ENCODE data around the gene CYP2C9. TPM values are rescaled to one million over a fixed set of nuclear protein-coding genes. Genes with fewer than 3 reads are reported as not detected.
A peak's percentile ranks its signal among the peaks of the same experiment; 100 is the strongest.
"Not testable (repeated sequence)": the region's sequence is repeated elsewhere in the genome, so short reads cannot be mapped to it uniquely, and the experiment has no call there.

CYP2C9 gene
- total and polyA plus RNA-seq, 2 of the 13 experiments (the other 11 are each of a cell fraction or from before 2014, with no cell fraction given): not detected

DNA sequence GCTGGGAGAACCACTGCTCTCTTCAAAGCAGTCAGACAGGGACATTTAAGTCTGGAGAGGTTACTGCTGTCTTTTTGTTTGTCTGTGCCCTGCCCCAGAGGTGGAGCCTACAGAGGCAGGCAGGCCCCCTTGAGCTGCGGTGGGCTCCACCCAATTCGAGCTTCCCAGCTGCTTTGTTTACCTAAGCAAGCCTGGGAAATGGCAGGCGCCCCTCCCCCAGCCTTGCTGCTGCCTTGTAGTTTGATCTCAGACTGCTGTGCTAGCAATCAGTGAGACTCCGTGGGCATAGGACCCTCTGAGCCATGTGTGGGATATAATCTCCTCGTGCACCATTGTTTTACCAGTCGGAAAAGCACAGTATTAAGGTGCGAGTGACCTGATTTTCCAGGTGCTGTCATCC lies 40.0 kb upstream of the CYP2C9 start:
- H3K36me3 ChIP-seq (replicated peaks in 1 of 2; ENCODE audit: control insufficient read depth in 1 of 2, insufficient read depth in 2 of 2, low read length in 2 of 2); H2AFZ ChIP-seq (ENCODE audit: low read length); intact Hi-C loops (cut with micrococcal nuclease; ENCODE audit: unreplicated experiment); H3K9me3 ChIP-seq (ENCODE audit: low read length); H3K27me3 ChIP-seq (ENCODE audit: control insufficient read depth in 1 of 2, insufficient read depth in 2 of 2, low read length in 2 of 2); FAIRE-seq; H4K20me1 ChIP-seq (ENCODE audit: insufficient read depth, low read length); H3K27ac ChIP-seq (ENCODE audit: extremely low read length, insufficient read depth, low read length); H3K9ac ChIP-seq (ENCODE audit: insufficient read depth, low read depth, low read length); BruUV-seq (replicated peaks); H3K79me2 ChIP-seq (ENCODE audit: insufficient read depth, low read length); in situ Hi-C loops (cut with HindIII; ENCODE audit: extremely low pct_ligation_motif_present, low pct_unique_long_range_greater_than_20kb); CTCF ChIA-PET (ENCODE audit: low intra/inter-chr PET ratio, low total read pairs); POLR2A ChIA-PET; ATAC-seq; H3K4me3 ChIP-seq (replicated peaks in 1 of 3; ENCODE audit: insufficient read depth in 1 of 3, low read depth in 2 of 3, low read length in 3 of 3); TF ChIP-seq SOX13, FOXA1 (IDR thresholded peaks at IDR 0.05): not testable (repeated sequence)
- WGBS (ENCODE audit: low lambda C conversion rate): 15% methylated on average over 5 of the region's 7 CpGs
- DNase-seq (ENCODE audit: low spot score): peak; percentile 3
- peak overlapping the region; percentile 53 for H3K4me2 ChIP-seq (ENCODE audit: low read depth, low read length)
- peaks cover 20% of the 10 kb centered on the region for H3K4me1 ChIP-seq (ENCODE audit: insufficient read depth, low read length)
- TF ChIP-seq HNF4A (CRISPR knock-in tag; IDR thresholded peaks at IDR 0.05) (peak; percentile 24; the same call in 1 of the 2 replicates), SP5 (CRISPR knock-in tag; IDR thresholded peaks at IDR 0.05; ENCODE audit: borderline replicate concordance, low read depth) (peak; percentile 59), SOX13 (CRISPR knock-in tag; conservative IDR thresholded peaks at IDR 0.05 in 1 of 2, IDR thresholded peaks at IDR 0.05 in 1 of 2) (peak in 1 of 2 experiments; percentile 34; a peak in 1 of 4 replicates), ZNF558 (CRISPR knock-in tag; IDR thresholded peaks at IDR 0.05; ENCODE audit: borderline replicate concordance) (0 out of 2 replicates have a peak, but pooled peaks have one; percentile 42), ZBTB7B (CRISPR knock-in tag; IDR thresholded peaks at IDR 0.05) (0 out of 2 replicates have a peak, but pooled peaks have one; percentile 38), SALL1 (CRISPR knock-in tag; IDR thresholded peaks at IDR 0.05) (peak; percentile 67), GATAD2A (CRISPR knock-in tag; IDR thresholded peaks at IDR 0.05) (0 out of 2 replicates have a peak, but pooled peaks have one; percentile 25), FOXK1 (CRISPR knock-in tag; IDR thresholded peaks at IDR 0.05; ENCODE audit: borderline replicate concordance, low read depth) (0 out of 2 replicates have a peak, but pooled peaks have one; percentile 21), FOXA3 (CRISPR knock-in tag; IDR thresholded peaks at IDR 0.05) (peak; percentile 79), ZNF292 (CRISPR knock-in tag; IDR thresholded peaks at IDR 0.05; ENCODE audit: borderline replicate concordance, low read depth) (peak; percentile 85; the same call in 1 of the 2 replicates), FOXA1 (CRISPR knock-in tag; IDR thresholded peaks at IDR 0.05) (peak; percentile 86)
- TF ChIP-seq, protein P1, sequence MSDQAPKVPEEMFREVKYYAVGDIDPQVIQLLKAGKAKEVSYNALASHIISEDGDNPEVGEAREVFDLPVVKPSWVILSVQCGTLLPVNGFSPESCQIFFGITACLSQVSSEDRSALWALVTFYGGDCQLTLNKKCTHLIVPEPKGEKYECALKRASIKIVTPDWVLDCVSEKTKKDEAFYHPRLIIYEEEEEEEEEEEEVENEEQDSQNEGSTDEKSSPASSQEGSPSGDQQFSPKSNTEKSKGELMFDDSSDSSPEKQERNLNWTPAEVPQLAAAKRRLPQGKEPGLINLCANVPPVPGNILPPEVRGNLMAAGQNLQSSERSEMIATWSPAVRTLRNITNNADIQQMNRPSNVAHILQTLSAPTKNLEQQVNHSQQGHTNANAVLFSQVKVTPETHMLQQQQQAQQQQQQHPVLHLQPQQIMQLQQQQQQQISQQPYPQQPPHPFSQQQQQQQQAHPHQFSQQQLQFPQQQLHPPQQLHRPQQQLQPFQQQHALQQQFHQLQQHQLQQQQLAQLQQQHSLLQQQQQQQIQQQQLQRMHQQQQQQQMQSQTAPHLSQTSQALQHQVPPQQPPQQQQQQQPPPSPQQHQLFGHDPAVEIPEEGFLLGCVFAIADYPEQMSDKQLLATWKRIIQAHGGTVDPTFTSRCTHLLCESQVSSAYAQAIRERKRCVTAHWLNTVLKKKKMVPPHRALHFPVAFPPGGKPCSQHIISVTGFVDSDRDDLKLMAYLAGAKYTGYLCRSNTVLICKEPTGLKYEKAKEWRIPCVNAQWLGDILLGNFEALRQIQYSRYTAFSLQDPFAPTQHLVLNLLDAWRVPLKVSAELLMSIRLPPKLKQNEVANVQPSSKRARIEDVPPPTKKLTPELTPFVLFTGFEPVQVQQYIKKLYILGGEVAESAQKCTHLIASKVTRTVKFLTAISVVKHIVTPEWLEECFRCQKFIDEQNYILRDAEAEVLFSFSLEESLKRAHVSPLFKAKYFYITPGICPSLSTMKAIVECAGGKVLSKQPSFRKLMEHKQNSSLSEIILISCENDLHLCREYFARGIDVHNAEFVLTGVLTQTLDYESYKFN (CRISPR knock-in tag; conservative IDR thresholded peaks at IDR 0.05): peak; percentile 40; the same call in 1 of the 2 replicates
- TF ChIP-seq, protein P2, sequence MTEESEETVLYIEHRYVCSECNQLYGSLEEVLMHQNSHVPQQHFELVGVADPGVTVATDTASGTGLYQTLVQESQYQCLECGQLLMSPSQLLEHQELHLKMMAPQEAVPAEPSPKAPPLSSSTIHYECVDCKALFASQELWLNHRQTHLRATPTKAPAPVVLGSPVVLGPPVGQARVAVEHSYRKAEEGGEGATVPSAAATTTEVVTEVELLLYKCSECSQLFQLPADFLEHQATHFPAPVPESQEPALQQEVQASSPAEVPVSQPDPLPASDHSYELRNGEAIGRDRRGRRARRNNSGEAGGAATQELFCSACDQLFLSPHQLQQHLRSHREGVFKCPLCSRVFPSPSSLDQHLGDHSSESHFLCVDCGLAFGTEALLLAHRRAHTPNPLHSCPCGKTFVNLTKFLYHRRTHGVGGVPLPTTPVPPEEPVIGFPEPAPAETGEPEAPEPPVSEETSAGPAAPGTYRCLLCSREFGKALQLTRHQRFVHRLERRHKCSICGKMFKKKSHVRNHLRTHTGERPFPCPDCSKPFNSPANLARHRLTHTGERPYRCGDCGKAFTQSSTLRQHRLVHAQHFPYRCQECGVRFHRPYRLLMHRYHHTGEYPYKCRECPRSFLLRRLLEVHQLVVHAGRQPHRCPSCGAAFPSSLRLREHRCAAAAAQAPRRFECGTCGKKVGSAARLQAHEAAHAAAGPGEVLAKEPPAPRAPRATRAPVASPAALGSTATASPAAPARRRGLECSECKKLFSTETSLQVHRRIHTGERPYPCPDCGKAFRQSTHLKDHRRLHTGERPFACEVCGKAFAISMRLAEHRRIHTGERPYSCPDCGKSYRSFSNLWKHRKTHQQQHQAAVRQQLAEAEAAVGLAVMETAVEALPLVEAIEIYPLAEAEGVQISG (CRISPR knock-in tag; IDR thresholded peaks at IDR 0.05): 0 out of 2 replicates have a peak, but pooled peaks have one; percentile 21
- TF ChIP-seq, protein P3, sequence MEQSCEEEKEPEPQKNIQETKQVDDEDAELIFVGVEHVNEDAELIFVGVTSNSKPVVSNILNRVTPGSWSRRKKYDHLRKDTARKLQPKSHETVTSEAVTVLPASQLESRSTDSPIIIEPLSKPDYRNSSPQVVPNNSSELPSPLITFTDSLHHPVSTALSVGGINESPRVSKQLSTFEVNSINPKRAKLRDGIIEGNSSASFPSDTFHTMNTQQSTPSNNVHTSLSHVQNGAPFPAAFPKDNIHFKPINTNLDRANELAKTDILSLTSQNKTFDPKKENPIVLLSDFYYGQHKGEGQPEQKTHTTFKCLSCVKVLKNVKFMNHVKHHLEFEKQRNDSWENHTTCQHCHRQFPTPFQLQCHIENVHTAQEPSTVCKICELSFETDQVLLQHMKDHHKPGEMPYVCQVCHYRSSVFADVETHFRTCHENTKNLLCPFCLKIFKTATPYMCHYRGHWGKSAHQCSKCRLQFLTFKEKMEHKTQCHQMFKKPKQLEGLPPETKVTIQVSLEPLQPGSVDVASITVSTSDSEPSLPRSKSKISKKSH (CRISPR knock-in tag; IDR thresholded peaks at IDR 0.05; ENCODE audit: borderline replicate concordance): peak; percentile 46; the same call in 1 of the 2 replicates

Data from HepG2 (cell line).